C4-2B (cell line): ENCODE results near the gene PLA2G7.

Experiments
- CTCF ChIP-seq: fragments of 450-650 bp; conservative IDR thresholded peaks from 2 replicates; pipeline ENCODE4 v1.5.1; 2017; ENCODE audit warnings: mild to moderate bottlenecking
- ZFX ChIP-seq: fragments of 450-650 bp; IDR thresholded peaks from 2 replicates; pipeline ENCODE4 v1.6.1; 2017

GRCh38 chr6:46689657-46690056, 45.5 kb downstream of the PLA2G7 start:
- TF ChIP-seq CTCF (no peak), ZFX (no peak)
